Activated CD4-positive, alpha-beta T cell treated with anti-CD3 and anti-CD28 coated beads, Interleukin-2, amount 50 U/mL, for 24 hours (primary cell): ENCODE results near the gene VIPR2.
"Not testable (repeated sequence)": the region's sequence is repeated elsewhere in the genome, so short reads cannot be mapped to it uniquely, and the experiment has no call there.

ENCODE experiments used
- DNase-seq, 2 donors: peaks; one replicate each; pipeline ENCODE4 v3.0.0-alpha.2; 2020; ENCODE audit warnings: low read depth in 1 of 2, low spot score in 1 of 2

The VIPR2 gene

DNA sequence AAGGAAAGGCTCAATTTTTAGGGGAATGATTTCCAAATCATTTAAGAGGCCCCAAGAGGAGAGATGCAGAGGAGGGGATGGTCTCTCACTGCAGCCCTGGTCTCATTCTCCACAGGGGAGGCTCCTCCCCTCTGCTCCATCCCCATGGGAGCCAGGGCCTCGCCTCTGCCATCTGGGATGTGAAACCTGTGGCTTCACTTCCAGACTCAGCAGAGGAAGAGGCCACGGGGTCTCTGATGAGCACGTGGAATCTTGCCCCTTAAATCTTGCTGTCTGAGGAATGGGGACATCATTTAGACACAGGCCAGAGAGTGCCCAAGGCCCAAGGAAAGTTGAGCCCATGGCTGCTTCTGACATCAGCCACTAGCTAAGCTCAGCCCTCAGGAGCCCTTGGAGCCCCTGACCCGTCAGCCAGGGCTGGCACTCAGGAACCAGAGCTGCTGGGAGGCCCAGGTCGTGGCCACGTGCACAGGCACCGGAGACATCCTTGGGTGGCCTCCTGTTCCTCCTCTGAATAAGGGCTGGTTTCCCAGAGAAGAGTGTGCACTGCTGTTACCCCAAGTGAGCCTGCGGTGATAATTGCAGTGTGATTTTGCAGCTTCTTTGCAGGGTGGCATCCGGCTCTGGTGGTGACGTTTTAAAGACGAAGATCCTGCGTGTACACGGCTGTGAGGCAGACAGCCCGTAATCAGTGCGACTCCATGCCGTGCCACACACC is 50.5 kb downstream of the VIPR2 start:
- DNase-seq, result no peak

DNA sequence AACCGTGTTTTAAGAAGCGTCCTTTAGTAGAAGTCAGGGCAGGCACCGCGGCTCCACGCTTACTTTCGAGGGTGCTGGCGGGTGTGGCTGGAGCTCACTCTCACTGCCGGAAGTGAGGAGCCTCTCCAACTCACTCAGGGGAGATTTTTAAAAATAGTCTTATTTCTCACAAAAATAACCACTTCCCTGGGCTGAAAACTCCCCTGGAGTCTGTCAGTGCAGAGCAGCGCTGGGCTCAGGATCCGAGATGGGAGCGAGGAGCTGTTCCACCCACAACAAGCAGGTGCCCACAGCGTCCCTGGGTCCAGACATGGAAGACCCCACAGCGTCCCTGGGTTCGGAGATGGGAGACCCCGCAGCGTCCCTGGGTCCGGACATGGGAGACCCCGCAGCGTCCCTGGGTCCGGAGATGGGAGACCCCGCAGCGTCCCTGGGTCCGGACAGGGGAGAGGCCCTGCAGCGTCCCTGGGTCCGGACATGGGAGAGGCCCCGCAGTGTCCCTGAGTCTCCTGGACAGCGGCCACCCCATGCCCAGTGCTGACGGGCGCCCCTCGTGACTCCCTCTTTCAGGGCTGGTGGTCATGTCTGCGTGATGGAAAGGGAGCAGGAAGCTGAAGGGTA is 51.2 kb downstream of the VIPR2 start:
- DNase-seq, result no peak

DNA sequence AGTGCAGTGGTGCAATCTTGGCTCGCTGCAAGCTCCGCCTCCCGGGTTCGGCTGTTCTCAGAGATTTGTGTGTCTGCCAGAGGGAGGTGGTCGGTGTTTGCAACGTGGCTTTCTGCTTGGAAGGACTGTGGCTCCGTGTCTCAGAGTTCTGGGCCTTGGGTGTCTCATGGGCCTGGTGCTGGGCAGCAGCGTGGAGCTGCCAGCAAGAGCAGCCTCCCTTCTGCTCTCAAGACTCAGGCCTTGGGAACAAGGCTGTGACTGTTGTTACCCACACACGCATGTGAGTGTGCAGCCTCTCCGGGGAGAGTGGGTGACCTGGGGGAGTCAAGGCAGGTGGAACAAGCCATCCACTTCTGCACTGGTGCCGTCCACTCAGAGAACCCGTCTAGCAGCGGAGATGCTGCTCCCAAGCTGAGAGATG is 52.0 kb downstream of the VIPR2 start:
- DNase-seq, result no peak

DNA sequence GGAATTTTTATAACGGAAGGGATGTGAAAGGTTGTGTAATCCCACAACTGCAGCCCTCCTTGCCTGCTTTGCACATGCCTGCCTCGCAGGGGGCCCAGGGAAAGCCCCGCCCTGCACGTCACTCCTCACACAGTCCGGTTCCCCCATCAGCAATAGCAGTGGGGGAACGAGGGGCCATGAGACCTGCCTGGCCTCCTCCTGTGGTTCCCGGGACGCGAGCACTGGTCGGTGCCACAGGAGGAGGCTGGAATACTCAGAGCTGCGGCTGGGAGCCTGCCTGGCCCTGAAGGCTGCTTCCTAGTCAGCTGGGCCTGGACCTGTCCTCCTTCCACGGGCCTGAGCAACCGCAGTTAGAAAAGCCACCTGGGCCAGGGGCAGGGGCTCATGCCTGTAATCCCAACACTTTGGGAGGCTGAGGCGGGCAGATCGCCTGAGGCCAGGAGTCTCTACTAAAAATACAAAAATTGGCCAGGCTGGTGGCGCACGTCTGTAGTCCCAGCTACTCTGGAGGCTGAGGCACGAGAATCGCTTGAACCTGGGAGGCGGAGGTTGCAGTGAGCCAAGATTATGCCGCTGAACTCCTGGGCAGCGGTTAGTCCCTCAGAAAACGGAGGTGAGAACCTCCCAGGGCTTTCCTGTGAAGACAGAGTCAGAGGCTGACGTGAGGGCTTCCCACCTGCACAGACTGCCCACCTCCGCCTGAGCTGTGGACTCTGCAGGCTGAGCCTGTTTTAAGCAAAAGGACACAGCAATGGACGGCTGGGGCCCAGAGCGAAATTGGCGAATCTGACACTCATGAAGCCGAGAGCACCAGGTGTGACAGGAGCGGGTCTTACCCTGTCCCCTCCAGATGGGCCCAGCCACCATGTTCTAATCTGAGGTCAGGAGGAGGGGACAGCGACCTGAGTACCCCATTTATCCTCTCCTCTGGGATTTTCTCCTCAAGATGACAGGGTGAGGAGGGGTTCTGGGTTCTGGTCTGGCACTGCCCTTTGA is 52.9 kb downstream of the VIPR2 start:
- DNase-seq, result no peak

DNA sequence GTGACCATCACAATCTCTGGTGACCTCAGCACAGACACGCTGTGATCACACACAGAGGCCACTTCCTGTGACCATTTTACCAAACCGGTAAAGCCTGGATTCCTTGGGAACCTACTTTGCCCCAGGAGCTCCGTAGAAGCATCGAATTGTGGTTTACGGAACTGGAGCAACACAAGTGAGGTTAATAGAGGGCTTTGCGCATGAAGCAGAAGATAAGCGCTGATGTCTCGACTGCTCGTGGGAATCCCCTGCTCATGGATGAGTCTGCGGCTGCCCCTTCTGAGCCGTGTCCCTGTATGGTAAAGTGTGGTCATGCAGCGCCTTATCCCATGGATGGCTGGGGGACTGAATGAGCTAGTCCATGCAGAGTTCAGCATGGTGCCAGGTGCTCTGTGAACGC is 53.6 kb downstream of the VIPR2 start:
- DNase-seq, result no peak

DNA sequence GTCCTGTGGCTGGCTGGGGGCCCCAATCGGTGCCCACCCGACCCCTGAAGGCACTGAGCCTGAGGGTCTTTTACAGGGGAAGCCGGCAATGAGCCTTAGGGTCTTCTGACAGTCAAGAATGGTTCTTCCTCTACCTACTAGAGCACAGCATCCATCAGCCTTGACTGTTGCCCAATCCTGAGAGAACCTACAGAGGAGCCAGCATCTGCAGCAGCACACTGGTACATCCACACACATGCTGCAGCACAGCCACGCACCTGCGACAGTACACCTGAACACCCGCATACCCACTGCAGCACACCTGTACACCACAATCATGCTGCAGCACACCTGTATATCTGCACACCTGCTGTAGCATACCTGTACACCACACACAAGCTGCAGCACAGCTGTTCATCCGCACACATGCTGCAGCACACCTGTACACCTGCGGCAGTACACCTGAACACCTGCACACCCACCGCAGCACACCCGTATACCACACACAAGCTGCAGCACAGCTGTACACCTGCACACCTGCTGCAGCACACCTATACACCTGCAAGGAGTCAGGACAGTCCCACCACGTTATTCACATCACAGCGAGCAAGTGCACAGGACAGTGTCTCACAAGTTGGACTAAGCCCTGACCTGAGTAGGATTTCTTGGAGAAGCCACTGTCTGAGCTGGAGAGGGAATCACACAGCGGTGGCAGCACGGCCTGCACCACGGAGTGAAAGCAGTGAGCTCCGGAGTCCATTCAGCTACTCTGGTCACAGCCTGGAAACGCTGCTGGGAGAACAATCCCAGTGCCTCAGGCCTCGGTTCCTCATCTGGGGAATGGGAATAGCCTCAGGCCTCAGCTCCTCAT is 56.4 kb downstream of the VIPR2 start:
- DNase-seq, result no peak

DNA sequence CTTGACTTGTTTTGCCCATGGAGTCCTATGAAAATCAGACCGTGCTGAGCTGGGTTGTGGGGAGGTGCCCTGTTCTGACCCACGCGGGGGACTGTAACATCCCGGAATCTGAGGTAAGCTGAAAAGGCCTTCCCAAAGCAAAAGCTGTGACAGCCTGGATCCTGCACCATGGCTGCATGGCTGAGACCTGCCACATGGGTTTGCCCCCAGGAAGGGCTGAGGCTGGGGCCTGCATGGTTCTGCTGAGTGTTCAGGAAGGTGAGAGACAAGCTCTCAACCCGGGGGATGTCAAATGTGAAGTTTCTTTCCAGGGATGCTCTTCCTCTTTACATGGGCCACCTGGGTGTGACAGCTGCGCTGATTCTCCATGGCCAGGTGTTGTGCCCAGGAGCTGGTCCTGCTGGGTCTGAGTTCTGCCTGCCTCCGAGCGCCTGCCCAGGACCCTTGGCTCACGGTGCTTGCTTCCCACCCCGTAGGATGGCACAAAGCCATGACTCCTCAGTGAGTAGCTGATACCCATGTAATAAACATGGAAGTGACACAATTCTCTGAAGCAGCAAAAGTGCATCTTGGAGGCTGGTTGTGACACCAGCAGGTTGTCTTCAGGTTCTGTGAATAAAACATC is 58.3 kb downstream of the VIPR2 start:
- no peak for DNase-seq

DNA sequence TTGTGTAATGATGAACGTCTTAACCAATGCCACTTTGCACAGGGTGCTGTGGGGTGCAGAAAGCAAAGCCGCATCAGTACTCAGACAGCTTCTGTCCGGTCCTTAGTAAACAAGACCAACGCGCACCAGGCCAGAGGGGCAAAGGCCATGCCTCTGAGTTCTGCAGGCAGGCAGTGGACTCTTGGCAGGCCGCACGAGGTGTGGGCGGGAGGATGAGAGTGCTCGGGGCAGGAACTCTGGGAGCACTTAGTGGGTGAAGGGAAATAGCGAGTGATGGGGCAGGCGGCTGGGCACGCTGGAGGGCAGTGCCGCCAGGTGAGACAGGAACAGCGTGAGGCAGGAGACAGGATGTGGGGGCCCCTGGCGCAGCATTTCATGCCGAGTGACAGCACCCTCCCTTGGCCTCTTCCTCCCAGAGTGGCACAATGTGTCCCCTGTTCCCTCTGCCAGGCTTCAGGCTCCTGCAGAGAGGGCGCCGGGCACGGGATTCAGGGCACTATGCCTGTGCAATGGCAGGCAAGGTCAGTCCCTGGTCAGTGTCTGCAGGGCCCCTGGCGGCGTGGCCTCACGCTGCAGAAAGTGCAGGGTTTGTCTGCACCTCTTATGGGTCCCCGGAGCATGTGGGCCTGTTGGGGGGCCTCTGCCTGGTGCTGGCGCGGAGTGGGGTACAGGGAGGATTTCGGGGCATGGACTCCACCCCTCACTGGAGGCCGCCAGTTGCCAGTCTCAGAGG is 60.4 kb downstream of the VIPR2 start:
- no peak for DNase-seq

DNA sequence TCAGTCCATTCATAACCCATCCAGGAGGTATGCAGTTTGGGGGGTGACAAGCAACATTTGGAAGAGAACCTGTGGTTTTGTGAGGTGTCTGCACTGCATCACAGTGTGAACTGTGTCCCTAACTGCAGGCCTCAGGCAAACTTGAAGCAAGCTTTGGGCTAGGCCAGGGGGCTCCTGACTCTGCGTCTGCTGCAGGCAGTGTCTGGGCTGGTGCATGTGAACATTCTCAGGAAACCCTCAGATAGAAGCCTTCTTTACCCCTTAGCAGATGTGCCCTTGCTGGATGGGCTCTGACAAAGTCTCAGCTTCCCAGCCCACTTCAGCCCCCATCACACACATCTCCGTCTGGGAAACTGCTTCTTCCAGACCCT is 61.0 kb downstream of the VIPR2 start:
- DNase-seq, result no peak

DNA sequence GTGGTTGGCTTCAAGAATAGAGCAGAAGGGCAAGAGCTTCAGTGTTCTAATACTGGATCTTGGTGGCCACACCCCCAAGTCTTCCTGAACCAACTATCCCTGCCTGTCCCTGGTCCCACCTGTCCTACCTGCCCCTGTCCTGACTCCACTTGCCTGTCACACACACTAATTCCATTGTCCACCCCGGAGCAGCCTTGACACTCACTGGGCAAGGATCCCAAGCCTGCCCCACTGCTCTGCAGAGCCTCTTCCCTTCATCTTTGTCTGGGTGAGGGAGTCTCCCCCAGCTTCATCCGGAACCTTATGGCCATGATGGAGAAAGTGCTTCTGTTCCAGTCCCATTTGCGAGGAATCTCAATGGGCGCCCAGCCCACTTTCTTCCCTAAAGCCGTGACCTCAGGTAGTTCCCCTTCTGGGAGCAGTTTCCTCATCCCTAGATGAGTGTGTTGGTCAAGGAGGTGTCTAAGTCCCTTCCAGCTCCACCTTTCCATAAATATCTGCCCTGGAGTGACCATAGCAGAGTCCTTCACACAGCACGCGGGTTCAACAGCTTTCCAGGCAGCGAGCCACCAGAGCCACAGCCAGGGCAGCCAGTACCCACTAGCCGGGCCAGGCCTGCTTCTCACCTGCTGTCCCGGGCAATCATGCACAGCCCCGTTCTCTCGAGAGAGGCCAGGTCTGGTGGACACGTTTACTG is 61.5 kb downstream of the VIPR2 start:
- DNase-seq, result no peak

DNA sequence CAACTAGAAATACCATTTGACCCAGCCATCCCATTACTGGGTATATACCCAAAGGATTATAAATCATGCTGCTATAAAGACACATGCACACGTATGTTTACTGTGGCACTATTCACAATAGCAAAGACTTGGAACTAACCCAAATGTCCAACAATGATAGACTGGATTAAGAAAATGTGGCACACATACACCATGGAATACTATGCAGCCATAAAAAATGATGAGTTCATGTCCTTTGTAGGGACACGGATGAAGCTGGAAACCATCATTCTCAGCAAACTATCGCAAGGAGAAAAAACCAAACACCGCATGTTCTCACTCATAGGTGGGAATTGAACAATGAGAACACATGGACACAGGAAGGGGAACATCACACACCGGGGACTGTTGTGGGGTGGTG is 62.6 kb downstream of the VIPR2 start:
- DNase-seq, result not testable (repeated sequence)

DNA sequence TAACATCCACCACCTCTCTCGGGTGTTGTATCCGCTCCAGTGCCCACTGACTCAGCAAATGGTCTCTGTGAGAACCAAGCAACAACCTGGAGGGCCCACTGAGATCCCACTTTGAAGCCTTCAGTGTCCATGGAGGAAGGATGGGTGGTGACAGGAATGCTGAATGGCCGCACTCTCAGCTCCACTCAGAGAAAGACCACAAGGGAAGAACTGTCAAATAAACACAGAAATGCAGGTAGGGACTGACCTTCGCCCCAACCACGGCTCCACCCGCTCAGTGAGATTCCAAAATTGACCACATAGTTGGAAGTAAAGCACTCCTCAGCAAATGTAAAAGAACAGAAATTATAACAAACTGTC is 65.8 kb downstream of the VIPR2 start:
- no peak for DNase-seq

DNA sequence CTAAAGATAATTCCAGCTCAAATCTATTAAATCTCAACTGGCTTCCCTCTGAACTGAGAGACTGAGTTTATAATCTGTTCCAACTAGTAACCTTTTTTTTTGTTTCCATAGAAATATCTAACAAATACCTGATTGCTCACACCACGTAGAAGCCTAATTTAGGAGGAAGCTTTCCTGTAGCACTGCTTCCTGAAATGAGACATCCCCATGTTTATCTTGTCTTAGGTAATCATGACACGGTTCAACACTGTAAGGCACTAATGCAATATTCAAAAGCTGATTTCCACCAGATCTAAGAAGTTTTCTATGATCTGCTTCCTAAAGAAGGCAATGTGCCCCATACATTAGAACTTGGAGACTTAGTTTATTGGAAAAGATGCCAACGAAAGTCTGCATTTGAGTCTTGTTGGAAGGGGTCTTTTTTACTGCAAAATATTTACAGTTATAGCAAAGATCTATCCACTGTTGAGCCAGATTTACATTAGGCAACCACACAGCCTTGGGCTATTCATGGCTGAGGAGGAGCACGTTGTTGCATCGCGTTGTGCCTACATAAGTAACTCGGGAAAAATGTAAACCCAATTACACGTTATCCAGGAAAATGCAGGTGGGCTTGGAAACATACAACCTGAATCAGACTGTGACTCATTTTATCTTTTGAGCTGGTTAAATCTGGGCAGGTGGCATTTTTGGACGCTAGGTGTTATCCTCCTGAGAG is 66.3 kb downstream of the VIPR2 start:
- DNase-seq, result no peak

DNA sequence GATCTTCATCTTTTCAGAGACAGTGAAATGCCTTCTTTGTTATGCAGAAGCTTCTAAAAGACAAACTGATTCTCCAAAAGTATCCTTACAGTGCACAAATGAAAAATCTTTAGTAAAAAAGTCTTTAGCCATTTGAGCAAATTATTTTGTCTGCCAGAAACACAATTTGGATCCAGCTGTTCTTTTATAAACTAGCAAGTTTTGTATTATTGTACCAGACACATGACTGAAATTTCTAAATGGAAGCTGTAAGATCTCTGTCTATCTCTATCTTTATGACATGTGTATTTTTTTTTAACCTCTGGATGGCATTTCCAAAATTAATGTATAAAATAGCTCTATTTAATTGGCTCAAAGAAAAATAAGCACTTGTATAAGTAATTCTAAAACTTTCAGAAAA is 68.3 kb downstream of the VIPR2 start:
- DNase-seq, result no peak

DNA sequence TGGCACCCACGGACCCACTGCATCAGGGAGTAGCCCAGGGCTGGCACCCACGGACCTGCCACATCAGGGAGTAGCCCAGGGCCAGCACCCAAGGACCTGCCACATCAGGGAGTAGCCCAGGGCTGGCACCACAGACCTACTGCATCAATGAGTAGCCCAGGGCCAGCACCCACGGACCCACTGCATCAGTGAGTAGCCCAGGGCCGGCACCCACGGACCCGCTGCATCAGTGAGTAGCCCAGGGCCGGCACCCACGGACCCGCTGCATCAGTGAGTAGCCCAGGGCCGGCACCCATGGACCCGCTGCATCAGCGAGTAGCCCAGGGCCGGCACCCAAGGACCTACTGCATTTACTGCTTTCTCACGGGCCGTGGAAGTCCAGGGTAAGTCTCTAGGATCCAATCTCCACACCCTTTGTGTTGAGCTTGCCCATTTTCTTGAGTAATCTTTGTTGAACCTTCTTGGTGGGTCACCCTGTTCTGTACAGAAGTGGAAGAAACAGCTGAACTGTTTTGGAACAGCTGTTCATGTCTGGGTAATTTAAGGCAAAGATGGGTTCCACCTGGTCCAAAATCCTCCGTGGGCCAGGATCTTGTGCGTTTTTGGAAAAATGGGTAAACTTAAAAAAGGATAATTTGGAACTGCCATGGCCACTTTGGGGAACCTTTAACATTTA is 69.0 kb downstream of the VIPR2 start:
- no peak for DNase-seq

DNA sequence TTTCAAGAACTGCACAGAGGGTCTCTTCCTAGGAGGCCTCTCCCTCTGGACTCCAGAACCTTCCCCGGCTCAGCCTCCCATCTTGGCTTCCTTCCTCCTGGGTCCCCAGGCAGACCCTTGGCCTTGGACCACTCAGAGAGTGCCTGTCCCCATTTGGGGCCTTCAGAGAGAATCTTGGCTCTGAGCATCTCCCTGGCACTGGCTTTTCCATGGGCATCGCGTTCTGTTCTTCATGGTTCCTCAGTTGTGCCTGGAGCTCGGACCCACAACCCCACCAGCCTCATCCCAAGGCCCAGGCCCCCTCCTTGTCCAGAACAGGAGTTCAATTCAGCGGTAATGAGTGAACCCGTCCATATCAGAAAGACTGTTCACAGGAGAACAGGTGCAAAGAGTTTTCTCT is 73.4 kb downstream of the VIPR2 start:
- DNase-seq, result no peak

DNA sequence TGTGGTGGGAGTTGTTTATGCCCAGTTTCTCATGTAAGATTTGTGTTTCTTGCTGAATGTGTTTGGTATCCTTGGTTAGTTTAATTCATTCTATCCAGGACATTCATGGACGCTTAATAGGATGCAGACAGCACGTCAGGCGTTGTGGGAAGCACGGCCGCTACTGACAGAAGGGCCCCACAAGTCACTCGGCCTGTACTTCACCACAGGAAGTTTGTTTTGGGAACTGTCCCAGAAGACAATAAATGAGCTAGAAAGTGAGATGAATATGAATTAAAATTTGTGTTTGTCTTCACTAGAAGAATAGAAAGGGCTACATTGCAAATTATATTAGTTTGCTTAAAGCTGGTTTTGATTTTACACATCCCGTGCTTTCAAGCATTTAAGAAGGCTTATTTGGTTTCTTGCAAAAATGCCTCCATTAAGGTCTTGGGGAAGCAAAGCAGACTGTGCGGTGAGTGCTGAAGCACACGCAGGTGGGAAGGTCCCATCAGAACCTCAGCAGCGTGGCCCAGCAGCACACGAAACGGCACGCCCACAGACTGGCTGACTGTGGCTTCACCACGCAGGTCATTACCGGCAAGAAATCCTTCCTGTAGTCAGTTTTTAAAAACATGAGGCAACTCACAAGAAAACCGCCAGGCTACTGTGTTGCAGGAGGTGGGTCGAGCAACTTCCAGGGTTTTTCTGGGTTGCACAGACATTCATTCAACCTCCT is 74.1 kb downstream of the VIPR2 start:
- no peak for DNase-seq
